Mucosa of stomach (tissue), 1 donor: ENCODE measurements around the gene NLGN1.
"Not testable (repeated sequence)": the region's sequence is repeated elsewhere in the genome, so short reads cannot be mapped to it uniquely, and the experiment has no call there.

Experiments
- H3K27me3 ChIP-seq: one replicate; pipeline ENCODE4 v1.7.0; 2013; ENCODE audit warnings: mild to moderate bottlenecking, low read length; ENCODE audit not compliant: control insufficient read depth, insufficient read depth
- H3K36me3 ChIP-seq: one replicate; pipeline ENCODE4 v1.7.0; 2013; ENCODE audit warnings: low read length; ENCODE audit not compliant: control insufficient read depth, insufficient read depth
- H3K4me1 ChIP-seq: one replicate; pipeline ENCODE4 v1.7.0; 2013; ENCODE audit warnings: mild to moderate bottlenecking, low read length; ENCODE audit not compliant: control insufficient read depth, insufficient read depth
- H3K4me3 ChIP-seq: one replicate; pipeline ENCODE4 v1.7.0; 2013; ENCODE audit warnings: low read length
- H3K9ac ChIP-seq: one replicate; pipeline ENCODE4 v1.7.0; 2013; ENCODE audit warnings: mild to moderate bottlenecking, low read length, moderate library complexity
- H3K9me3 ChIP-seq: one replicate; pipeline ENCODE4 v1.7.0; 2013; ENCODE audit warnings: mild to moderate bottlenecking, low read length, moderate library complexity; ENCODE audit not compliant: control insufficient read depth
- donor health status: Pancreatic carcinoma.

The NLGN1 gene

DNA sequence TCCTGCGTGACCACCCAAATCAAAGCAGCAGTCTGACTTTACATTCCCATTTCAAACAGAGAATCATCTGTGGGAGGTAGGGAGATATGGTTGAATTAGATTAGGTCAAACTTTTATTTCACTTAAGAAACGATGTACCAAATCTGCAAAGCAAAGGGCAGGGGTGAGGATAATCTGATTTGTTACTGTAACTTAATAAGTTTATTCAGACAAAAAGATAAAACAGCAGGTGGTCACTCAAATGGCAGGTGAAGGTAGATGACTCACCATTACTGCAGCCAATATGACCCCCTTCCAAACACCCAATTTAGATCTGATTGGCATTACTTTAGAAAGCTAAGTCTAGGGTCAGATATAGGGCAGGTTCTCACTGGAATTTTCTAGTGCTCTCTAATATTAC, 810.6 kb downstream of the NLGN1 start:
- H3K4me1 ChIP-seq = no peaks in the 10 kb centered on the region
- no peaks in the 10 kb centered on the region for H3K36me3 ChIP-seq
- H3K9me3 ChIP-seq = no peaks in the 10 kb centered on the region
- no peak overlapping the region for H3K4me3 ChIP-seq
- no peaks in the 10 kb centered on the region for H3K27me3 ChIP-seq
- no peak overlapping the region for H3K9ac ChIP-seq

DNA sequence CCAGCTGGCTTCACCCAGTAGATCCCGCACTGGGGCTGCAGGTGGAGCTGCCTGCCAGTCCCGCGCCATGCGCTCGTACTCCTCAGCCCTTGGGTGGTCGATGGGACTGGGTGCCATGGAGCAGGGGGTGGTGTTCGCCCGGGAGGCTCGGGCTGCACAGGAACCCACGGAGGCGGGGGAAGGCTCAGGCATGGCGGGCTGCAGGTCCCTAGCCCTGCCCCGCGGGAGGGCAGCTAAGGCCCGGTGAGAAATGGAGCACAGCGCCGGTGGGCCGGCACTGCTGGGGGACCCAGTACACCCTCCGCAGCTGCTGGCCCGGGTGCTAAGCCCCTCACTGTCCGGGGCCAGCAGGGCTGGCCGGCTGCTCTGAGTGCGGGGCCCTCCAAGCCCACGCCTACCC, 814.4 kb downstream of the NLGN1 start:
- not testable (repeated sequence) for H3K4me3 ChIP-seq, H3K36me3 ChIP-seq, H3K9ac ChIP-seq, H3K4me1 ChIP-seq, H3K9me3 ChIP-seq, H3K27me3 ChIP-seq

DNA sequence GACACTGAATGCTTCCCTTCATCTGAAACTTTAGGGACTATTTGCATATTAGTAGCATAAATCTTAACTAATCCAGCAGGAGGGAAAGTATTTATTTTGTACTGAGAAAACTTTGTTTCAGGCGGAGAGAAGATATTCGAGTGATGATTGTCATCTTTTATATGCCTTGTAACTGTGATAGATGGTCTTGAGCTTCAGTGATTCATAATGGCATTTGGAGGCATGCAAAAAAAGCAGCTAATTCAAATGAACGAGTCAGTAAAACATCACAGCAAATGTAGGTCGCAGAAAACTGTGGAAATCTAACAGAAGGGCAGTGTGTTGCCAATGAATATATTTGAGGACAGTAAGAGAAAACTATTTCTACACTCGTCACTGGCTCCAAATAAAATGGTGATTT, 817.9 kb downstream of the NLGN1 start:
- H3K27me3 ChIP-seq = no peaks in the 10 kb centered on the region

DNA sequence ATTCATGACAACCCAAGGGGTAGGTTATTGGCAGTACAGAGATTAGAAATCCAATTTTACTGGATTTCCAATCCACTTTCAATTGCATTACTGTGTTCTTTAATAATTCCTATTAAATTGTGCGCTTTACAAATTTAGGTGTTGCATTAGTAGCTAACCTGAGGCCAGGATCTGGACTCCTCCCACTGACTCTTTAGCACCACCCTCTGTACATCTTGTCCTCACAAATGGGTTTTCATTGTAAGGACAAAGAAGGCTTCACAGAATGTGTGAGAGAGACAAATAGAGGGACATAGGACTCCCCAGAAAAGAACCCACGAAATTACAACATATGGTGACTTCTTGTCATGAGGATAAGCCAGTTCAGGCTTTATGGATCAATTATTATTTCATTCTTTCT, 818.5 kb downstream of the NLGN1 start:
- no peaks in the 10 kb centered on the region for H3K9me3 ChIP-seq
- no peaks in the 10 kb centered on the region for H3K36me3 ChIP-seq
- no peak overlapping the region for H3K9ac ChIP-seq
- H3K27me3 ChIP-seq = no peaks in the 10 kb centered on the region
- H3K4me3 ChIP-seq = no peak overlapping the region
- no peaks in the 10 kb centered on the region for H3K4me1 ChIP-seq

More for the DNA sequence above, 817.9 kb downstream of the NLGN1 start:
- Histone ChIP-seq H3K9ac (no peak overlapping the region), H3K36me3 (no peaks in the 10 kb centered on the region), H3K9me3 (no peaks in the 10 kb centered on the region), H3K4me1 (no peaks in the 10 kb centered on the region), H3K4me3 (no peak overlapping the region)

DNA sequence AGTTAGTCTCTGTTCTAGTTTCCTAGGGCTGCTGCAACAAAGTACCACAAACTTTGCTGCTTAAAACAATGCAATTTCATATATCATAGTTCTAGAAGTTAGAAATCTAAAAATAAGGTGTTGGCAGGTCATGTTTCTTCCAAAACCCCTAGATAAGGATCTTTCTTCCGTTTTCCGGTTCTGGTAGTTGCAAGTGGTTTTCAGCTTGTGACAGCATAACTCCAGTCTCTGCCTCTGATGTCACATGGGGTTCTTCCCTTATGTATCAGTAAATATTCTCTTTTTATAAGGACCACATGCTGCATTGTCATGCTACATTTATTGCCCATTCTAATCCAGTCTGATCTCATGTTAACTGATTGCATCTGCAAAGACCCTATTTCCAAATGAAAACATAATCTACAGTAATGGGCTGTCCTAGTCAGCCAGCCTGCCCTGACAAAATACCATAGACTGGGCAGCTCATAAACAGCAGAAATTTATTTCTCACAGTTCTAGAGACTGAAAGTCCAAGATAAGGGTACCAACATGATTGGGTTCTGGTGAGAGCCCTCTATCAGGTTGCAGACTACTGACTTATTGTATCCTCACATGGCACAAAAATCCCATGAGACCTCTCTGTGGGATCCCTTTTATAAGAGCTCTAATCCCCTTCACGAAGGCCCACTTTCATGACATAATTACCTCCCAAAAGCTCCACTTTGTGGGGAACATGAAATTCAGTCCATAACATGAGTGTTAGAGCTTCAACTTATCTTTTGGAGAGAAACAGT, 819.6 kb downstream of the NLGN1 start:
- no peaks in the 10 kb centered on the region for H3K4me1 ChIP-seq
- H3K36me3 ChIP-seq = no peaks in the 10 kb centered on the region
- no peaks in the 10 kb centered on the region for H3K27me3 ChIP-seq
- H3K9me3 ChIP-seq = no peaks in the 10 kb centered on the region
- no peak overlapping the region for H3K9ac ChIP-seq
- H3K4me3 ChIP-seq = no peak overlapping the region

DNA sequence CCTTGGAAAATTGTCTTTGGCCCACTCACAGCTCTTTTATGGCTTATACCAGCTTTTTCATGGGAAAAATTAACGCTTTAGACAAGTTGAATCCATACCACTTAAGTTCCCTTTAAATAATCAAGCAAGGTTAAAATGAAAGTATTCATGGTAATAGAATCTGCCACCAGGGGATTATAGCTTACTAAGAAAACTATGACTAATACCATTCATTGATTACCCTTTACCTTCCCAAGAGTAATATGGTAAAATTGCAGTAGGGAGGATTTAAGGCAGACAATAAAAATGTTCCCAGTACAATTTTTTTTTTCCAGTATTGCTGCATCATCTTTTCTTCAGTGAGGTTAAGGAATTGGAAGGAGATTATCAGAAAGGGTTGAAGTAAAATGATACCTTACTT, 820.5 kb downstream of the NLGN1 start:
- no peaks in the 10 kb centered on the region for H3K36me3 ChIP-seq
- H3K4me3 ChIP-seq = no peak overlapping the region
- no peaks in the 10 kb centered on the region for H3K9me3 ChIP-seq
- H3K27me3 ChIP-seq = no peaks in the 10 kb centered on the region
- H3K9ac ChIP-seq = no peak overlapping the region
- H3K4me1 ChIP-seq = no peaks in the 10 kb centered on the region

DNA sequence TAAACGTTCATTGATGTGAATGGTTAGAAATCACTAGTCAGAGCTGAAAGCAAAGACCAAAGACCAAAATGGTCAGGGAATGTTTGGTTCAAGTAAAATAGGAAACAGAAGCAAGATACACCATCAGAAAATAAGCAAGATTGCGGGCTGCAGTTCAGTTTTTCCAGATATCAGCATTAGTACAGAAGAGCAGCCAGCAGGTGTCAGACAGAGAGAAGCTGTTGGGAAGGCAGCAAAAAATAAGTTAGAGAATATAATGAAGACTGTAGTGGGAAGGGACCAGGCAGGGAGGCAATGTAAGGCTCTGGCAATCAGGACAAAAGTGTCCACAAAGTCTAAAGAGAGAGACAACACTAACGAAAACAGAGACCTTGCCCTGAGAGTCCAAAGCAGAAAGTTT, 822.2 kb downstream of the NLGN1 start:
- no peaks in the 10 kb centered on the region for H3K4me1 ChIP-seq
- H3K36me3 ChIP-seq = no peaks in the 10 kb centered on the region
- H3K9ac ChIP-seq = no peak overlapping the region
- no peaks in the 10 kb centered on the region for H3K27me3 ChIP-seq
- H3K4me3 ChIP-seq = no peak overlapping the region
- no peaks in the 10 kb centered on the region for H3K9me3 ChIP-seq

DNA sequence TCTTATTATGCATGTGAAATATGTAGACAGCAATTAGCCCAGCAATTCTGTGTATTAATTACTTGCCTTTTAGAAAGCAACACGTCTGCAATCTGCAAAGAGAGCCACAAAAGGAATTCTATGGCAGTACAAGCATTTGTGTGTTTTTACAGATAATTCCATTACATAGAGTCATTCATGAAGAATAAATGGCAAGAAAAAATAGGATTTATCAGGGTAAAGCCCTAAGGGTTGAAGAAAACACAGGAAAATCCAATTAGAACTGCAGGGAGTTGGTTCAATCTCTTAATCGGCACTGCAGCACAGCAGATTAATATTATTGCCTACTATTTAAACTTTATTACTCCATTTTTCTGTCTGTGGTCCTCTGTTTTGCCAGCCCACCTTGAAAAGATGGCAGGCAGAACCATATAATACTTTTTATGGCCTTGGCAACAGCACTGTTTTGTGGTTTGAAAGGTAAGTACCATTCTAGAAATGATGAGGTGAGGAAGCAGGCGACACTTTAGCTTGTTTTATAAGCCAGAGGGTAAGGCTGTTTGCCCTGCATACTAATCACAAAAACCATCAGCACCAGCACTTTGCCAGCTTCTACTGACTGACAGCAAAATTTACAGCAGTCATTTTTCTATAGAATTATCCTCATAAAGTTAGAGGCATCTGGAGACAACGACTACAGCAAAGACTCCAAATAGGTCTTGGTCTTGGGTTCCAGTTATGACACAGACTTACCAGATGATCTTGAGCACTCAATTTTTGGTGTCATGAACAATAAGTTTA, 823.4 kb downstream of the NLGN1 start:
- Histone ChIP-seq H3K9ac (no peak overlapping the region), H3K27me3 (no peaks in the 10 kb centered on the region), H3K4me1 (no peaks in the 10 kb centered on the region), H3K4me3 (no peak overlapping the region), H3K36me3 (no peaks in the 10 kb centered on the region), H3K9me3 (no peaks in the 10 kb centered on the region)

DNA sequence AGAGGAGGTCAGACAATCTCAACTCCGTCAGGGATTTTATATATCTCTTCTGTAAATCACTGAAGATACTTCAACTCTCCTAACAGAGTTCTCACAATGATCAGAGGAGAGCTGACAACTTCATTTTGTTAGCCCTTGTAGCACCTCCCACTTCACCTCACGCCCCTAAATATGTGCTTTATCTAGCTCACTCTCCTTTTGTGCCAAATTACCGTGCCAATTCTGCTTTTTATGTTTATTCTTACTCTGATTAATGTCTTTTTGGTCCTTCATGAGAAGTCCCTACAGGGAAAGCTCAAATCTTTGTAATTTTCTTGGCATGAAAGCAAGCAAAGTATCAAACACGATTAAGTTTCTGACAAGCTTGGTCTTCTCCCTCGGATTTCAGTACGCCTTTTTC, 825.5 kb downstream of the NLGN1 start:
- Histone ChIP-seq H3K27me3 (no peaks in the 10 kb centered on the region), H3K9ac (no peak overlapping the region), H3K36me3 (no peaks in the 10 kb centered on the region), H3K4me3 (no peak overlapping the region), H3K9me3 (no peaks in the 10 kb centered on the region), H3K4me1 (no peaks in the 10 kb centered on the region)

DNA sequence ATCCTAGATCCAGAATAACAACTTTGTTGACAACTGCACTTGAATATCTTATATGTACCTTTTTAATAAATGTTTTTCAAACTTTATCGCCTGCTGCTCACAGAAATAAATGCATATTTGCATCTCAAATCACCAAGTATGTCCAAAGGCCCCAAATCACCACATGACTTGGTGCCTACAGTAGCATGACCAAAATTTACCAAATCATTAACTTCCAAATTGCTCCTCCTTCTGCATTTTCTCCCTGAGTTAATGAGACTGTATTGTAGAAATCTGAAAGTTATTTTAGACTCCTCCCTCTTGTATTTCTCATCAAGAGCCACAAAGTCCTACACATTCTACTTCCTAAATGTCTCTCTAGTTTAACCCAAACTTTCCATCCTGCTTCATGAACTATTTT, 826.1 kb downstream of the NLGN1 start:
- H3K4me1 ChIP-seq = no peaks in the 10 kb centered on the region
- no peaks in the 10 kb centered on the region for H3K27me3 ChIP-seq
- no peaks in the 10 kb centered on the region for H3K36me3 ChIP-seq
- no peak overlapping the region for H3K4me3 ChIP-seq
- H3K9me3 ChIP-seq = no peaks in the 10 kb centered on the region
- no peak overlapping the region for H3K9ac ChIP-seq

DNA sequence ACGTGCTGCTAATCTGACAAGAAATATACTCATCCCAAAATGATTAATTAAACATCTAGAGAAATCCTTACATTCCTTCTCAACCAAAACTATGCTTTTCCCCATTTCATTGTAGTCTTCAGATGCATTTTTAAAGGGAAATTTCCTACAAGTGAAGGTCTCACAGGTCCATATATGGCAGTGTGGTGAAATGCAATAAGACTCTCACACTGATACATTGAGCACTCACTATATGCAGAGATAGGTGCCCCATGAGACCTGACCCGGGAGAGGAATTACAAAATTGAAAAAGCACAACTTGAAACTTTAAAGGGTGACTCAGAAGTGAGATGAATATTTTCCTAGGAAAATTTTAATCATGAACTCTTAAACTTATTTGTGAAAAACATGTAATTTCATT, 832.4 kb downstream of the NLGN1 start:
- Histone ChIP-seq H3K36me3 (no peaks in the 10 kb centered on the region), H3K27me3 (no peaks in the 10 kb centered on the region), H3K9me3 (no peaks in the 10 kb centered on the region), H3K9ac (no peak overlapping the region), H3K4me1 (no peaks in the 10 kb centered on the region), H3K4me3 (no peak overlapping the region)

DNA sequence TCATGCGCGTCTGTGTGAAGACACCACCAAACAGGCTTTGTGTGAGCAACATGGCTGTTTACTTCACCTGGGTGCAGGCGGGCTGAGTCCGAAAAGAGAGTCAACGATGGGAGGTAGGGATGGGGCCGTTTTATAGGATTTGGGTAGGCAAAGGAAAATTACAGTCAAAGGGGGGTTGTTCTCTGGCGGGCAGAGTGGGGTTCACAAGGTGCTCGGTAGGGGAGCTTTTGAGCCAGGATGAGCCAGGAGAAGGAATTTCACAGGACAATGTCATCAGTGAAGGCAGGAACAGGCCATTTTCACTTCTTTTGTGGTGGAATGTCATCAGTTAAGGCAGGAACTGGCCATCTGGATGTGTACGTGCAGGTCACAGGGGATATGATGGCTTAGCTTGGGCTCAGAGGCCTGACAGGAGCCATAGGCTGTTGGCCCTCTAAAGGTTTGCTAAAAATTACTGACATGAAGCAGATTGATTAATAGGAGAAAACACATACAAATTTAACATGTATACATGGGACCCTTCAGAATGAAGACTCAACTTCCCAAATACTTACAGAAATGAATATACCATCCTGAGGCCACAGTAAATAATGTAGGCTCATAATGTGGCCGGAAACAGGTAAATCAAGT, 834.6 kb downstream of the NLGN1 start:
- H3K9ac ChIP-seq, H3K27me3 ChIP-seq, H3K9me3 ChIP-seq, H3K4me3 ChIP-seq, H3K36me3 ChIP-seq, H3K4me1 ChIP-seq: not testable (repeated sequence)
